HG03280 (cell line): ENCODE measurements around the gene GOLGA2.
"Not testable (repeated sequence)": the region's sequence is repeated elsewhere in the genome, so short reads cannot be mapped to it uniquely, and the experiment has no call there.

Experiments used
- ATAC-seq: cut with Tn5 transposase; IDR thresholded peaks from one replicate; pipeline ENCODE4 v1.9.1; 2021; ENCODE audit warnings: mild to moderate bottlenecking, moderate library complexity; ENCODE audit not compliant: unreplicated experiment

Gene GOLGA2

DNA sequence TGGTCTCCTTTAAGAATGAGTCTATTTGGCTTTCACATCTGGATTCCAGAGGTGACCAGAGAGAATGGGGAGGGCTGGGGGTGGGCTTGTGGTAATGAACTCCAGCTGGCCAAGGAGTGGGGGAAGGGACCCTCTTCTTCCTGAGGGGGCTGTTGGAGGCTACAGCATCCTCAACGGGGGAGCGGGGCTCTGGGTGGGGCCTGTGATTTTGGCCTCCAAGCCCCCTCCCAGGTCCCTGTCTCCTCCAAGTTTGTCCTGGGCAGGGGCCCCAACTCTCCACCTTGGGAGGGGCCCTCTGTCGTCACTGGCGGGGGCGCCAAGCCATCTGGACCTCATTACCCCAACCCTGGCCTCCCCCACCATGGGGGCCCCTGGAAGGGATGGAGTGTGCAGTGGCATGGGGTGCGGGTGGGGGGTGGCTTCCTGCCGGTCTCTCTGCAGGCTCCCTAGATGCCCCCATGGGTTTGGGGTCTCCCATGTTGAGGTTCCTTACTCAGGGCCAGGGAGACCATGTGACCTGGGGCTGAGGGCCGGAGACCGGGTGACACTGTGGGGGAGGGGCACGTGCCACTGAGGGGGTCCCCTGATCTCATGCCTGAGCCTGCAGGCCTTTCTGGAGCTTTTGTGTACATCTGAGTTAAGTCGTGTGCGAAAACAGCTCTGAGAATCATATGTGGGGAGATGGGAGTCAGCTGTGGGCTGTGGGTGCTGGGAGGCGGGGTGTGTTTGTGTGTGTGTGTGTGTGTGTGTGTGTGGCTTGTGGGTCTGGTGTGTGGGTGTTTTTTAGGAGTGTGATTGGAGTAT, 32.4 kb downstream of the GOLGA2 start:
- no peak for ATAC-seq

DNA sequence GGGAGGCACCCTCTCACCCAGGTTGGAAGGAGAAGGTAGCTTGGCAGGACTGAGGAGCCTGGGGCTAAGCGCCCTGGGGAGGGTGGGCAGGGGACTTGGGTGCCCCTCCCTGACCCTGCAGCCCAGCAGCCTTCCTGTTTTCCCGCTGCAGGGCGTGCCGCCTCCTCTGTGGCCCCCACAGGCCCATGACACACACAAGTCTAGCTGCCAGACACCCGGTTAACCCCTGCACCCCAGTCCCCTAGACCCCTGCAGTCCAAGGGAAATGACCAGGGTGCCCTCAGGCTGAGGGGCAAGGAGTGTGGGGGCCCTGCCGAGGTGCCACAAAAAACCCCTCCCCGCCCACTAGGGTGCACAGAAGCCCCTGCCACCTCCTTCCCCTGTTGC, 33.0 kb downstream of the GOLGA2 start:
- no peak for ATAC-seq

- ATAC-seq: no peak
Measured at GRCh38 chr9:128242124-128242523, 33.7 kb downstream of the GOLGA2 start.

DNA sequence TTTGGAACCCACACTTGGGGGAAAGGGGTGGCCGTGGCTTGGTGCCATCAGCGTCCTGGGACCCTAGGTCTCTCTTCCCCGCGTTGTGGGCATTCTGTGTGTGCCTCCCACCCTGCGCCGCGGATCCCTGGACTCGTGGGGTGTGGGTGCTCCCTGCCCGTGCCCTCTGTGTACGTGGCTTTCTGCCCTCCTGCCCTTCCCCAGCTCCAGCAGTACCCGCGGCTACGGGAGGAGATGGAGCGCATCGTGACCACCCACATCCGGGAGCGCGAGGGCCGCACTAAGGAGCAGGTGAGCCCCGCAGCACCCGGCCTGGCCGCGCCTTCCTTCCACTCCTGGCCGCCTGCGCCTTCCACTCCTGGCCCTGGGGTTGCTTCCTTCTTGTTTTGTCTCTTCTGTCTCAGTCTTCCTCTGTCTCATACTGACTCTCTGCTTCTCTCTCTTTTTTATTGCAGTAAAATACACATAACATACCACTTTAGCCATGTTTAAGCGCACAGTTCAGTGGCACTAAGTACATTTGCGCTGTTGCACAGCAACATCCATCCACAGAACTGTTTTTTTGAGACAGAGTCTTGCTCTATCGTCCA, 41.9 kb downstream of the GOLGA2 start:
- ATAC-seq: no peak

GRCh38 chr9:128232528-128233428, 43.0 kb downstream of the GOLGA2 start:
- ATAC-seq: no peak

GRCh38 chr9:128231638-128232527, 43.9 kb downstream of the GOLGA2 start:
- ATAC-seq: no peak

DNA sequence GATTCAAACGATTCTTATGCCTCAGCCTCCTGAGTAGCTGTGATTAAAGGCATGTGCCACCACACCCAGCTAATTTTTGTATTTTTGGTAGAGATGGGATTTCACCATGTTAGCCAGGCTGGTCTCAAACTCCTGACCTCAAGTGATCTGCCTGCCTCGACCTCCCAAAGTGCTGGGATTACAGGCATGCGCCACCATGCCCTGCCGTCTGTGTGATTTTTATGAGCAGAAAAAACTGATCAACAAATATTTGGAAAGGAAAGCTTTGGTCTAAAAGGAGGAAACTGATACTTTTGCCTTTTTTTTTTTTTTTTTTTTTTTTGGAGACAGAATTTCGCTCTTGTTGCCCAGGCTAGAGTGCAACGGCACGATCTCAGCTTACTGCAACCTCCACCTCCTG, 44.9 kb downstream of the GOLGA2 start:
- ATAC-seq: not testable (repeated sequence)

GRCh38 chr9:128226412-128226801, 49.4 kb downstream of the GOLGA2 start:
- no peak for ATAC-seq

DNA sequence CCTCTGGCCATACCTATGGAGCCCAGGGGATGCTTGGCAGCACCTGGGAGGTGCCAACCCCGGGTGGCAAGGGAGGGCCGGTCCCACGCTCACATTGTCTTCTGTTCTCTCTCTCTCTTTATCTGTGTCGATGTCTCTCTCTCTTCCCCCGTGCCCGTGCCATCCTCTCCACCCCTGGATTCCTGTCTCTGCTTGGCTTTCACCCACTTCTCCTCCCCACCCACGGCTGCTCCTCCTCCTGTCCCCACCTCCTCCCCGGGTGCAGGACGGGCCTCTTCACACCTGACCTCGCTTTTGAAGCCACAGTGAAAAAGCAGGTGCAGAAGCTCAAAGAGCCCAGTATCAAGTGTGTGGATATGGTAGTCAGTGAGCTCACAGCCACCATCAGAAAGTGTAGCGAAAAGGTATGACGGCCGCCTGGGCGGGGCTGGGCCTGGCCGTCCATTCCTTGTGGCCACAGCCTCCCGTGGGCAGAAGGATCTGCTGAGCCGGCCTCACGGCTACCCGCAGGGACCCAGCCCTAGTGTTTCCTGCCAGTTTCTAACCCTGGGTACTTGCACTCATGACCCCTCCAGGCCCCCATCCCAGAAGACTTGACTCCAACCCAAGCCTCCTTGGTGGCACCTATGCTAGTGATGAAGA, 49.9 kb downstream of the GOLGA2 start:
- ATAC-seq: no peak

GRCh38 chr9:128224877-128225276, 50.9 kb downstream of the GOLGA2 start:
- ATAC-seq: no peak

DNA sequence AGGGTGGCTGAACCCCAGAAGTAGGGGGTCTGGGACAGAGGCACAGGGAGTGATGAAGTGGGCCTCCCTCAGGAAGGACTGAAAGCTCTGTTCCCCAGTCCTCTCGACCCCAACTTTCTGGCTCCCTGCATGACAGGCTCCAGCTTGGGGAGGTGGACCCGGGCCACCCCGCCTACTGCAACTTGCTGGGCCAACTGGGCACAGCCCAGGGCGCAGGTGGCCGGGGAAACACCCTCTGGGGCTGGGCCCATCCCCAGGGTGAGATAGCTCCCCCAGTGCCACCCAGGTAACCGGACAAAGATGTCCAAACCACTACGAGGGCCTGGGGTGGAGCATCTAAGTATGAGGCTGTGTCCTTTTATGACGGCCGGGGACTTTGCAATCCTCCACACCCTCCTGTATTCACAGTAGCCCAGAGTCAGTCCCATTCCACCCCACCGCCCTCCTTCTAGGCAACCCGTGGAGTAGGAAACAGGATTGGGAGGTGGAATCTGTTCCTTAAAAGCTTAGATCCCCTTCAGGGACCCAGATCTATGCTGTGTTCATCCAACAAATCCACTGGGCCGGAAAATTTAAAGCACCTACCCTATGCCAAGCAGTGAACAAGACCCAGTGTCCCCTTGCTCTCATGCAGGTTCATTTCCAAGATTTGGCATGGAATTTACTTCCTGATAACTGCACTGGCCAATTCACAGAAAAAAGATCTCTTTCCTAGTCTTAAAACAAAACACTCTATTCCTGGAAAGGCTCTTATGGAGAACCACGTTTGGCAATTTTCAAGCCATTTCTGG, 52.7 kb downstream of the GOLGA2 start:
- no peak for ATAC-seq

DNA sequence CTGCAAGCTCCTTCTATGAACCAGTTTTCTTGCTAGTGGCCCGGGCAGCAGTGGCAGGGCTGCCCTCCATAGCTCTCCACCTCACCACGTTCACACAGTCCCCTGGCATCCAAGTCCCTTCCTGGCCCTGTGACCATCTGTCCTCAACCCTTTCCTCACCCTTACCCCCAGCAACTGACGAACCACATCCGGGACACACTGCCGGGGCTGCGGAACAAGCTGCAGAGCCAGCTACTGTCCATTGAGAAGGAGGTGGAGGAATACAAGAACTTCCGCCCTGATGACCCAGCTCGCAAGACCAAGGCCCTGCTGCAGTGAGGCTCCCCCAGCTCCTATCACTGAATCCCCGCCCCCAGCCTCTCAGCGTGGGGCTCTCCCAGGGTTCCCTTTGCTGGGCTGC, 53.8 kb downstream of the GOLGA2 start:
- ATAC-seq: no peak

DNA sequence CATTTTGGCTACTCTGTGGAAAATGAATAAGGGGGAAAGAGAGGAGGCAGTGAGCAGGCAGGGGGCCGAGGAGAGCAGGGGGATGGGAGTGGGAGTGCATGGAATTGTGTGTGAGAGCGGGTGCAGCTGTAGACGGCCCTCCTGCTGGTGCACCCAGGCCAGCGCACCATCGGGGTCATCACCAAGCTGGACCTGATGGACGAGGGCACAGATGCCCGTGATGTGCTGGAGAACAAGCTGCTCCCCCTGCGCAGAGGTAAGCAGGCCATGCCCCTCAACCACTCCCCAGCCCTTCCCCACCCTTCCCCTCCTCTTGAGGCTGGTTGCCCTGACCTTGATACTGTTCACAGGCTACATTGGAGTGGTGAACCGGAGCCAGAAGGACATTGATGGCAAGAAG, 56.0 kb downstream of the GOLGA2 start:
- no peak for ATAC-seq

DNA sequence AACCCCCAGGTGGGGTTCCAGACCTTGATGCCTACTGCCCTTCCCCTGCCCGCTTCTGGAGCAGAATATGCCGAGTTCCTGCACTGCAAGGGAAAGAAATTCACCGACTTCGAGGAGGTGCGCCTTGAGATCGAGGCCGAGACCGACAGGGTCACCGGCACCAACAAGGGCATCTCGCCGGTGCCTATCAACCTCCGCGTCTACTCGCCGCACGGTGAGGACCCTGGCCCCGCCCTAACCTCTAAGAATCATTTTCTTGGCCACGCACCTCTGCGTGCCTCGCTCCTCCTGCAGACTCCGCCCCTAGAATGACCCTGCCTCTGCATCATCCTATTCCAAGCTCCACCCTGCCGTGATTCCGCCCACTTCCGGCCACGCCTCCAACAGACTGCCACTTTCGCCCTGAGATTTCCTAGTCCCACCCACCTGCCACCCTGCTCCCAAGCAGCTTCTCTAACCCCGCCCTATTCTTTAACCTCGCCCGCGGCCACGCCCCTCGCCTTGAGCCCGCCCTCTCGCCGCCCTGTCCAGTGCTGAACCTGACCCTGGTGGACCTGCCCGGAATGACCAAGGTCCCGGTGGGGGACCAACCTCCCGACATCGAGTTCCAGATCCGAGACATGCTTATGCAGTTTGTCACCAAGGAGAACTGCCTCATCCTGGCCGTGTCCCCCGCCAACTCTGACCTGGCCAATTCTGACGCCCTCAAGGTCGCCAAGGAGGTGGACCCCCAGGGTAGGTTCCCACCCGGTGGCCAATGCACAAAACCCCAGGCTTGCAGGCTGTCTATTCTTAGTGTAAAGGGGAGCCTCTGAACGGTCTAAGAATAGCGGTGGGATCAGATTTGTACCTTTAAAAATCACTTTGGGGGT, 57.1 kb downstream of the GOLGA2 start:
- ATAC-seq: peak; percentile 95

DNA sequence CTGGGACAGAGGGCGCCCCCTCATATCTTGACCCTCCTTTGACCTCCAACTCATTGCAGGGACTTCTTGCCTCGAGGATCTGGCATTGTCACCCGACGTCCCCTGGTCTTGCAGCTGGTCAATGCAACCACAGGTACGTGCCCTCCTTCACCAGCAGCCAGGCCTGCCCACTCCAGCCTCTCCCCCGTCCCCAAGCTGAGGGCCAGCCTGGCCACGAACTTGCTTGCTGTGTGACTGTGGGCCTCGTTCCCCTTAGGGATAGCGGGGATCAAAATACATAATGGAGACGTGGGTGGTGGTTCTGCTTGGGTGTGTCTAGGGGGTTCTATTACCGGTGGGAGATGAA, 57.7 kb downstream of the GOLGA2 start:
- no peak for ATAC-seq

GRCh38 chr9:128216781-128217553, 58.8 kb downstream of the GOLGA2 start:
- ATAC-seq: no peak

DNA sequence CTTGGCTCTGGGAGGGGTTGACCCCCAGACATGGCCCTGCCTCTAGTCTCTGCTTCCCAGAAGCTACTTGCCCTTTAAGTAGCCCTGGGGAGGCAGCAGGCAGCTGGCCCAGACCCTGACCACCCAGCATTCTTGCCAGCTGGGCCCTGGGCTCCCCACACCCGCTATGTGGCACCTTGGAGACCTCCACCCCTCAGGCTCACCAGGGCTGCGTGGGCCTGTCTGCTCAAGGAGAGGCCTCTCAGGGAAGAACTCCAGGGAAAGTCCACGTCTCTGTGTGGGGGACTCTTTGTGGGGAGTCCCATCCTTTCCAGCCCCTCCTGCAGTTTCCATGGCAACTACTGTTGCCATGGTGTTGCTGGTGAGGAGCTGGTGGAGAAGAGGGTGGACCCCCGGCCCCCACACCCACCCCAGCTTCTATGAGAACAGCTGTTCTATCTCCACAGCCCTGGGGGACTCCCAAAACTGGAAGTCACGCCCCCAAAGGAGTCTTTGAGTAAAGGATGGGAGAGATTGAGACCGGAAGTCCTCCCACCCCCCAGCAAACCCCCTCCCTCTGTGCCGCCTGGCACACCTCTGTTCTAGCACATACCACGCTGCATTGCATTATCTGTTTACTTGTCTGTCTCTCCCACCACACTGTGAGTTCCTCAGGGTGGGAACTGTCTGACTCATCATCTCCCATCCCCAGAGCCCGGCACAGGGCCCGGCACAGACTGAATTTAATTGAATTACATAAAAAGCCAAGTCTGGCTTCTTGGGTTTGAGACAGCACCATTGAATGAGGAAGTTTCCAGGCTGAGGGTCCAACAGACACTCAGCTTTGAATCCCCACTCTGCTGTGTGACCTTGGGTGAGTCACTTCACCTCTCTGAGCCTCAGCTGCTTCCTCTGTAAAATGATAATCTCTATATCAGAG, 60.1 kb downstream of the GOLGA2 start:
- ATAC-seq: no peak
